HuH-7 (cell line): Measurements from ENCODE around the gene MNT.
"Not testable (repeated sequence)": the region's sequence is repeated elsewhere in the genome, so short reads cannot be mapped to it uniquely, and the experiment has no call there.

Experiments used
- DNase-seq: peaks from one replicate; pipeline ENCODE4 v3.0.0; 2011; ENCODE audit warnings: low spot score

Gene MNT, protein sequence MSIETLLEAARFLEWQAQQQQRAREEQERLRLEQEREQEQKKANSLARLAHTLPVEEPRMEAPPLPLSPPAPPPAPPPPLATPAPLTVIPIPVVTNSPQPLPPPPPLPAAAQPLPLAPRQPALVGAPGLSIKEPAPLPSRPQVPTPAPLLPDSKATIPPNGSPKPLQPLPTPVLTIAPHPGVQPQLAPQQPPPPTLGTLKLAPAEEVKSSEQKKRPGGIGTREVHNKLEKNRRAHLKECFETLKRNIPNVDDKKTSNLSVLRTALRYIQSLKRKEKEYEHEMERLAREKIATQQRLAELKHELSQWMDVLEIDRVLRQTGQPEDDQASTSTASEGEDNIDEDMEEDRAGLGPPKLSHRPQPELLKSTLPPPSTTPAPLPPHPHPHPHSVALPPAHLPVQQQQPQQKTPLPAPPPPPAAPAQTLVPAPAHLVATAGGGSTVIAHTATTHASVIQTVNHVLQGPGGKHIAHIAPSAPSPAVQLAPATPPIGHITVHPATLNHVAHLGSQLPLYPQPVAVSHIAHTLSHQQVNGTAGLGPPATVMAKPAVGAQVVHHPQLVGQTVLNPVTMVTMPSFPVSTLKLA

DNA sequence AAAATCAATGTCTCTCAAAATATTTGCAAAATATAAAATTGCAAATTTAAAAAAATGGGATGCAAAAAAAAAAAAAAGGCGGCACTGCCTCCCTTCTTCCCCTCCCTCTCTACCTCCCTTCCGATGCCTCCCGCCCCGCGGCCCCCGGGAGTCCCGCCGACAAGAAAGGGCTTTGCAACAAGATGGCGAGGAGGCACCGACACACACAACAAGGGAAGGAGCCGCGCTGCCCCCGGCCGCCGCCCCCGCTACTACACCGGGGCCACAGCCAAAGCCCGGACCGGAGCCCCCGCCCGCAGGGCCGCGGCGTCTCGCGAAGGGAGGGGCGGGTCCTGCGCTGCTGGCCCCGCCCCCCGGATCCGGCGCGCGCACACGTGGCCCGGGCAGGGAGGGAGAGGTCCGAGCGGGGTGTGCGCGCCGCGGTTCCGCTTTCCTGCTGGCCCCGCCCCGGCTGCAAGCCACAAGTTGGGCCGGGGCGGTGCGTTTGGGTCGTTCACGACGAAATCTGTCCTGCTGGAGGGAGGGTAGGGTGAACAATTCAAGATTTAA, at the start of gene MNT:
Gene MNT (minus strand): TSS at position 184 of the 549 bp plus-strand sequence. CDS start 348 bp downstream, outside the sequence.
- DNase-seq, result peak; percentile 76

DNA sequence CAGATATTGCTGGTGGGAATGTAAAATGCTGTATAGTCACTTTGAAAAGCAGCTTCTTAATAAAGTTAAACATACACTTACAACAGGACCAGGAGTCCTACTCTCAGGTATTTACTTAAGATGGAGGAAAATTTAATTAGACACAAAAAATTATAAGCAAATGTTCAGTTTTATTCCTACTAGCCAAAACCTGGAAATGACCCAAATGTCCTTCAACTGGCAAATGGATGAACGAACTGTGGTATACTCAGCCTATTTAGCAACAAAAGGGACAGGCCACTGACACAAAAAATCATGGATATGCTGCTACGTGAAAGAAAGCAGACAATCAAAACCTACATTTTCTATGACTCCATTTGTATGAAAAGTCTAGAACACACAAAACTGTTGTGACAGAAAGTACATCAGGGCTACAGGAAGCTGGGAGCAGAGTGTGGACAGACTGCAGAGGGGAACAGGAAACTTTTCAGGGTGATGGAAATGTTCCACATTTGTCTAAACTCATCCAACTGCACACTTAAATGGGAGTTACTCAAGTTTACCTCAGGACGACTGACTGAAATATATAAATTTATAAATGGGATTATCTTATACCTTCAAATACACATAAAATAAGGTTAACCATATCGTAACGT, 49.3 kb upstream of the MNT start:
- no peak for DNase-seq

DNA sequence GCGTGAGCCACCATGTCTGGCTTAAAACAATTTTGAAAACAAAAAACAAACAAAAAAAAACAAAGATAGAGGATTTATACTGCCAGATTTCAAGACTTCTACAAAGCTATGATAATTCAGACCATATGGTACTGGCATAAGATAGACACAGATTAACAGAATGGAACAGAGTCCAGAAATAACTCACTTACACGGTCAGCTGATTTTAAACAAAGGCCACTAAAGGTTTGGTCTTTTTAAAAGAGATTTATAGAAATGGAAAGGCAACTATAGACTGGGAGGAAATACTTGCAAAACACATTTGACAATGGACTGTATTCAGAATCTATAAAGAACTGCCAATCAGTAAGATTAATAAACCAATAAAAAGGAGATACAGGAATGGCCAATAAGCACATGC, 48.6 kb upstream of the MNT start:
- no peak for DNase-seq

DNA sequence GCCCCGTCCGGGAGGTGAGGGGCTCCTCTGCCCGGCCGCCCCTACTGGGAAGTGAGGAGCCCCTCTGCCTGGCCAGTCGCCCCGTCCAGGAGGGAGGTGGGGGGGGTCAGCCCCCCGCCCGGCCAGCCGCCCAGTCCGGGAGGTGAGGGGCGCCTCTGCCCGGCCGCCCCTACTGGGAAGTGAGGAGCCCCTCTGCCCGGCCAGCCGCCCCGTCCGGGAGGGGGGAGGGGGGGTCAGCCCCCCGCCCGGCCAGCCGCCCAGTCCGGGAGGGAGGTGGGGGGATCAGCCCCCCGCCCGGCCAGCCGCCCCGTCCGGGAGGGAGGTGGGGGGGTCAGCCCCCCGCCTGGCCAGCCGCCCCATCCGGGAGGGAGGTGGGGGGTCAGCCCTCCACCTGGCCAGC, 46.6 kb upstream of the MNT start:
- DNase-seq, result not testable (repeated sequence)

DNA sequence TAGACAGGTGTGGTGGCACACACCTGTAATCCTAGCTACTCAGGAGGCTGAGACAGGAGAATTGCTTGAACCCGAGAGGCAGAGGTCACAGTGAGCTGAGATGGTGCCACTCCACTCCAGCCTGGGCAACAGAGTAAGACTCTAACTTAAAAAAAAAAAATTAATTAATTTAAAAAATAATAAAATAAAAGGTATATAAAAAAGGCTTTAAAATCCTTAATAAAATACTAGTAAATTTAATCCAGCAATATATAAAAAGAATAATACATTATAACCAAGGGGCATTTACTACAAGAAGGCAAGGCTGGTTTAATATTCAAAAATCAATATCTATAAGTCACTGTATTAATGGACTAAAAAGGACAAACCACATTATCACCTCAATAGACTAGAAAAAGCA, 44.8 kb upstream of the MNT start:
- DNase-seq, result no peak

DNA sequence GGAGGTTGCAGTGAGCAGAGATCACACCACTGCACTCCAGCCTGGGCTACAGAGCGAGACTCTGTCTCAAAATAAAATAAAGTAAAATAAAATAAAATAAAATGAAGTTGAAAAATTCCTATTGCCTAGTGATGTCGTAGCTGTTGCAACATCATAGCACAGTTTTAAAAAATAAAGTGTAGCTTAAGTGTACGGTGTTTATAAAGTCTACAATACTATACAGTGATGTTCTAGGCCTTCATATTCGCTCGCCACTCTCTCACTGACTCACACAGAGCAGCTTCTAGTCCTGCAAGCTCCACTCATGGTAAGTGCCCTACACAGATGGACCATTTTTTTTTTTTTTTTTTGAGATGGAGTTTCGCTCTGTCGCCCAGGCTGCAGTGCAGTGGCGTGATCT, 43.5 kb upstream of the MNT start:
- DNase-seq, result no peak

DNA sequence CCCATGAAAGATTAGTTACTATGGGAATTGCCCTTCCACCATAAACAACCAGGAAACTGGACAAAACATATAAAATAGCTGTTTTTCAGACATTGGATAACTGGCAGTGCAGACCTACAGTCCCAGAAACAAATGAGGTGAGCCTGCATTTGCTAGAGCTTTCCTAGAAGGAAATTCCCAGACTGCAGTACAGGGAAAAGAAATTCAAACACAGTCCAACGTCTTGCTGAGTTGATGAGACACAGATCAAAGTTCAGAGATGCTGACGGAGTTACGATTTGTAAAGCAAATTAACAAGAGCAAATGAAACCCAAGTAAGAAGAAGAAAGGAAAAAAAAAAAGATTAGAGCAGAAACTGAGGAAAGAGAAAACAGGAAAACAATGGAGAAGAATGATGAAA, 41.3 kb upstream of the MNT start:
- no peak for DNase-seq

DNA sequence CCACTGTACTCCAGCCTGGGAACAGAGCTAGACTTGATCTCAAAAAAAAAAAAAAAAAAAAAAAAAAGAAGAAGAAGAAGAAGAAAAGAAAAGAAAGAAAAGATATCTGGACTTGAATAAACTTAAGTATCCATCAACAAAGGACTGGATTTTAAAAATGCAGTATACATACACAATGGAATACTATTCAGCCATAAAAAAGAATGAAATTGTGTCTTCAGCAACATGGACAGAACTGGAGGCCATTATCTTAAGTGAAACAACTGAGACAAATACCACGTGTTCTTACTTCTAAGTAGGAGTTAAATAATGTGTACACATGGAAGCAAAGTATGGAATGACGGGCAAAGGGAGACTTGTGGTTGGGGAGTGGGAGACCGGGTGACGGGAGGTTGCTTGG, 40.1 kb upstream of the MNT start:
- DNase-seq, result no peak

DNA sequence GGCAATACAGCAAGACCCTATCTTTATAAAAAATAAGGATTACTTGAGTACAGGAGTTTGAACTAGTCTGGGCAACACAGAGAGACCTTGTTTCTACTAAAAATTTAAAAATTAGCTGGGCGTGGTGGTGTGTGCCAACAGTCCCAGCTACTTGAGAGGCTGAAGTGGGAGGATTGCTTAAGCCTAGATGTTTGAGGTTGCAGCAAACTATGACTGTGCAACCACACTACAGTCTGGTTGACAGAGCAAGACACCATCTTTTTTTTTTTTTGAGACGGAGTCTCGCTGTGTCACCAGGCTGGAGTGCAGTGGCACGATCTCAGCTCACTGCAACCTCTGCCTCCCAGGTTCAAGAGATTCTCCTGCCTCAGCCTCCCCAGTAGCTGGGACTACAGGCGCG, 39.1 kb upstream of the MNT start:
- not testable (repeated sequence) for DNase-seq

DNA sequence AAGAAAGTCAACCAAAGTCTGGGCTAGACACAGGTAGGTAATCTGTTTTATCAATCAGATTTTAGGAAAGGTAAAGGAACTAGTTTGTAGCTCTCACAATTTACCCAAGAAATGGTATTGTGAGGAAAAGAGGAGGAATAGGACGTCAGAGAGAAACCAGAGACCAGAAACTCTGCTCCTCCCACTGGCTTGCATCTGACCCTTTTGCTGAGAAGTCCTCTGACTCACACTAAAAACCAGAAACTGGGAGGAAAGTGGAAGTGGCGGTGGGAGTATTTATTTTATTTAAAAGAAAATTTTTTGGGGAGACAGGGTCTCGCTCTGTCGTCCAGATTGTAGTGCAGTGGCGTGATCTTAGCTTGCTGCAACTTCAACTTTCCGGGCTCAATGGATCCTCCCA, 38.0 kb upstream of the MNT start:
- no peak for DNase-seq

DNA sequence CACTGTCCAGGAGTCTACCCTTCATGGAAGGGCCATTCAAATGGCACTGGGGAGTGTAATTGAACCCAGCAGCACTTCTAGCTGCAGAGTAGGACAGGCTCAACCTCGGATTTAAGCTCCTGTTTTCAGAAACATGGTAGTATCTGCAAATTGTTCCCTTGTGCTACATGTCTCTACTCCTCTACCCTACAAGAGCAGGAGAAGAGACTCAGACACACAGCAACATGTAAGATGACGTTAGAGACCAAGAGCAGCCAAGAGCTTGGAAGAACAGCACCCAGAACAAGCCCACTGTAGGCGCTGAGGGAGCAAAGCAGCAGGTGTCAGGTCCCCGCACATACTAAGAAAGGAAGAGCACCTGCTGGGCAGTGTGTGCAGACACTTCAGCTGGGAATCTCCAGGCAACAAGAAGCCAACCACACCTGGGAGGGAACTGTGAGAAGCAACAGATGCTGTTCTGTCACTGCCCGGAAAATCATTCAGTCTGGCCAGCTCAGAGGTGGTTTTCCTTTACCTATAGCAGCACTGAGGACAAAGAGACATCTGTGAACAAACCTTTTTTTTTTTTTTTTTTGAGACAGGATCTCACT, 35.6 kb upstream of the MNT start:
- no peak for DNase-seq

DNA sequence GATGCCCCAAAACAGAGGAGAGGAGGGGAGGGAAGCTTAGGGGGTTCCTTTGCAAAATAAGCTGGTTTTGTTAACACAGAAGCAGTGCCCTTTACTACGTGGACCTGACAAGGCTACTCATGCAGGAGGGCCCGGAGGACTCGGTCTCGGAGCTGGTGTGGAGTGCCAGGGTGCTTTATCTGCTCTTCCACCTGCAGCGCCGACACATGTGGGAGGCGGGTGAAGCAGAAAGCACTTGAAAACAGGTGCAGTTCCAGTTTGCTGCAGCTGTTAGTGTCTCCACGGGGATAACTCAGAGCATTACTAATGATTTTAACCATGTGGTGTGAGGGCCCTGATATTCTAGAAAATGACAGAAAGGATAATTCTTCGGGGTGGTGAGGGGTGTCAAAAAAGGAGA, 35.0 kb upstream of the MNT start:
- no peak for DNase-seq

DNA sequence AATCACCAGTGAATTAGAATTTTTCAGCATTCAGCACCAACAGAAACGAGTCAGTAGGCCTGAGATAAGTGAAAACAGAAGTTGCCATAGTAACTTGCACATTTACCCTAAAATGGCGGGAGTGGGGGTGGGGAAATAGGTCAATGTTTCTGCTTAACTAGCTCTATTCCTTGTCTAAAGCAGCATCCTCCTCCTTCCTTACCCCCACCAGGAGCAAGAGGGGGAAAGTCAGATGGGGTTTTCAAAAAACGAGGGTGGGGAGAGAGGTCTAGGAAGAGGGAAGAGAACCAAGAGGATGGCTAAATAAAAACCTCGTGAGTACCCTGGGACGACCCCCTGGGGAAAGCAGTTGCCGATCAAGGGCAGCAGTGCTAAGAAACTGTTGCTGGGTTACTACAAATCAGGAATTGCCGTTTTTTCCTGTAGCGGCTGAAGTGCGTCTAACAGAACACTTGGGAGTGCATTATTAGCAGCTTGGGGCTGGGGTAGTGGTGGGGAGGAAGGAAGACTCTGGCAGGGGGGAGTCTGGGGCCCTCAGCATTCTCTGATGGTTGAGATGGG, 34.4 kb upstream of the MNT start:
- DNase-seq, result no peak

DNA sequence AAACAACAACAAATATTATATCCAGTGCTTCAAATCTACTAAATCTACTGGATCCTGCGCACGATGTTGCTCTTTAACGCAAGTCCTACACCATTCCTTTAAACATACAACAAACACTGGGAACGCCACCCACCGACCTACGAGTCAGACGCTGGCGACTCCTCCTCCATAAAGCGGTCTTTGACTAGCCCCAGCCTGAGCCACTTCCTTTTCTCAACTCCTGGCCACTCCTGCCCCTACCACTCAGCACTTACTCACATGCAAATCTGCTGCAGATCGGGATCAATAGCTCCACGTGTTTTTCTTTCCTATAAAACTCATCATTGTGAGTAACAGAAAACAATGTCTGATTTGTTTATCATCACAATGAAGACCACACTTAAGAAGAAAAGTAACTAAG, 32.8 kb upstream of the MNT start:
- DNase-seq, result no peak

DNA sequence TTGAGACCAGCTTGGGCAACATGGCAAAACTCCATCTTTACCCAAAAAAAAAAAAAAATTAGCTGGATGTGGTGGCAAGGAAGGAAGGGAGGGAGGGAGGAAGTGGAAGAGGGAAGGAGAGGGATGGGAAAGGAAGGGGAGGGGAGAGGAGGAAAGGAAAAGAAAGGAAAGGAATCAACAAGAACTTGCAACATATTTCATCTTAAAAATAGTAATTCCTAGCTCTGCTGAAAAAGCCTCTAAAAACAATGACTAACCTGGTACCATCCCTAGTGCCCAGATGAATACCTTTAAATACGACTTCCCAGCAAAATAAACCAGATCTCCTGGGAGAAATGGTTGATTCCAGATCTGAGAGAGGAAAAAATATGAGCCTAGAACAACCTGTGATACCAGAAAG, 27.1 kb upstream of the MNT start:
- DNase-seq, result no peak

DNA sequence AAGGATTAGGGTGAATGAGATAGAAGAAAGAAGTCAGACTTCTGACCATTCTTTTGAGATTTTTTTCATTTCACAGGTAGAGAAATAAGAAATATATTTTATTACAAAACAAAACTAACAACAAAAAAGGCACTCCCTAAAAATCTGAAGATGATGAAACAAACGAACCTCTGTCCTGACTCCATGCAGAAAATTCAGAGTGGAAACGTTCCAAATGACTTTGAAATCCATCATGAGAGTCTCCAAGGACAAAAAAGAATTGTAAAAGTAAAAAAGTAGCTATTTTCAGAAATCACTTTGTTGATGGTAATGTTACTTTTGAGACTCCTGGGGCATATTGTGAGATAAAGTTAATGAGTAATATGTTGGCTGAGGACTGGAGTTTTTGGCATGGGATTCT, 26.4 kb upstream of the MNT start:
- DNase-seq, result no peak

DNA sequence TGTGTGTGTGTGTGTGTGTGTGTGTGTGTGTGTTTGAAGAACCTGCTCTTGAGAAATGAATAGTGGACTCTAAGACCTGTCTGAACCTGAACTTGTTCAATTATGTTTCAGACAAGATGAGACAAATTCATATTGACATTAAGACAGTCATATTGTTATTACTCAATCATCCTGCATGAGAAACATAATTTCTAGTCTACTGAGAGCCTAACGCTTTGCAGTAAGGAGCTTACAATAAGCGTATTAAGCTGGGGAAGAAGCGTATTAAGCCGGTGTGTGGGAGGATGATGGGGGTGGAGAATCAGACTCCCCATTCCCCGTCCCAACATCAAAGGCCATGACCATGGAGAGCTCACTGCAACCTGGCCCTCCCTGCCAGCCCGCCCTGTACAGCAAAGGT, 22.4 kb upstream of the MNT start:
- no peak for DNase-seq

DNA sequence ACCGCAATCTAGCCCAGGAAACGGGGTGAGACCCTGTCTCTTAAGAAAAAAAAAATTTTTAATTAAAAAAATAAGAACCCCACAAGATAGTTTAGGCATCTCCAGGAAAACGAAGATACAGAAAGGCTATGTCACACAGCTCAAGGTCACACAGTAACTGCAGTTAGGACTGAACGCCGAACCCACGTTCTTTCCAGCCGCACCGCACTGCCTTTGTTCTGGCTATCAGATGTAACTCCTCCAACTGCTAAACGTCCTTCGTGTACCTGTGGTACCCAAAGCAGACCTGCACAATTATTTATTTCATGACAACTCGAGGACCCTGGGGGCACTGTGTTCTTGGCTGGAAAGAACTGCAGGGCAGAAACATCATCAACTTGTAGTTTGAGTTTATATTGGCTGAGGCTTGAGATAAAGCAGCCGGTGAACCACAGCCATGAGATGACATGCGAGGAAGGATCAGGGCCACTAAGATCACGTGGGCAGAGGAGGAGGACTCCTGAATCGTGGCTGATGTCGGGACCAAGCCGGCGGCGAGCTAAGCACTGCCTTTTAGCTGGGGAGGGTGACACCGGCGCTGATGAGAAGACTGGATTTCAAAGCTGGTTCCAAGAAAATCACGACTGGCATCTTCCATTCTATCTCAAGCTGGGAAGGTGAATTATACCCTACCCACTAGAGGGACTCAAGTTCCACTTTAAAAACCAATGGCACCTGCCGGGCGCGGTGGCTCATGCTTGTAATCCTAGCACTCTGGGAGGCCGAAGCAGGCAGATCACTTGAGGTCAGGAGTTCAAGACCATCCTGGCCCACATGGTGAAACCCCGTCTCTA, 20.7 kb upstream of the MNT start:
- DNase-seq, result no peak

DNA sequence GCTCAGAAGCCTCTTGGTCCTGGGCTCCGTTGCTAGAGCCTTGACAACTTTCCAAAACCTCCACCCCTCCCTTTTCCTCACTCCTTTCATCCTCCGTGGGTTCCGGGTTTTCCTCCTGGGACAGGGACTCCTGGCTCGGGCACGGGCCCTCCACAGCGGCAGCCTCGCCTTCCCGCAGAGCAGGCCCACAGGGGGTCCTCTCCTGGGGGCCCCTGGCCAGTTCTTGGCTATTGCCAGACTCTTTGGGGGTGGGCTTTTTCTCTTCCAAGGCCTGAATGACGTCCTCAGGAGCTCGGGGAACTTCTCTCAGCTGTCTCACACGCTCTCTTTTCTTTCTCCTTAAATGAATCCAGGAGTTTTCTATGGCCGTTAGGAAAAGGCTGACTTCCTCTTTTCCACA, 19.3 kb upstream of the MNT start:
- DNase-seq, result no peak

DNA sequence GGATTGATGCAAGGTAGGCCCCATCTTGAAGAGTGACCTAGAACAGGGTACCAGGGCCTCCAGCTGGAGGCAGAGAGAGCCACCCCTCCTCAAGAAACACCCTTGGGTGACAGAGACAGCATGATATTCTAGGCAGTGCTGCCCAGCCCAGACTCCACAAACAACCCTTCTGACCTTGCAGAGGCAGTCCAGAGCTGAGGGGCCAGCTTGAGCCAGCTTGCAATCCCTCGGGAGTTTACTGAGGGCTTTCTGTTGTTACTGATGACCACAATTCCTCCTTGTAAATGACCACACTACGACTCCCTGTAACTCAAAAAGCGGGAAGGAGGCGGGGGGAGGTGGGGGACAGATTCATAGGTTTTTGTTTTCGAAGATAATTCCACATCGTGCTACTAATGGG, 18.6 kb upstream of the MNT start:
- no peak for DNase-seq

DNA sequence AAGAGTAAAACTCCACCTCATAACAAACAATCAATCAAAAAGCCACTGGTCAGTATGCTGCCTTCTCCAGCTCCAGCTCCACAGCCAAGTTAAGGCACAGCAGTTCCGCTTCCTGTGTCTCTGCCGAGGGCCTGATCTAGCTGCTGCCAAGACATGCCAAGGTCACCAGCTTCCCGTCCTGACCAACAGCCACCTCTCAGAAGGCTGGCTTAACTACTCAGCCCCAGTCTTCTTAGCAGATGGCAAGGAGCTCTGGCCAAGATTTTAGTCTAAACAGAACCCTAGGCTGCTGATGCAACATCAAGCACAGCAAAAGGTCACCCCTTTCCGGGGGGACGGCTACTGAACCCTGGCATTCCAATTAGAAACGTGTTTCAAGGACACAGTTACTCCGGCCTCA, 17.7 kb upstream of the MNT start:
- no peak for DNase-seq
